Suppressor macrophage treated with lipopolysaccharide for 1 hour (primary cell): ENCODE measurements around the gene MRPL55.

Source experiments
- DNase-seq, 3 donors: peaks; one replicate each; pipeline ENCODE4 v3.0.0-alpha.2; 2020 to 2022

The MRPL55 gene

GRCh38 chr1:228109073-228109961, at the start of gene MRPL55:
TSS of gene MRPL55 (minus strand) at chr1:228109299. CDS start at chr1:228108260, 1,039 bp downstream.
- DNase-seq: peak; percentile 98 to 99 (median 99)

- DNase-seq: no peak
Observed at GRCh38 chr1:228158151-228159007, 49.3 kb upstream of the MRPL55 start.

DNA sequence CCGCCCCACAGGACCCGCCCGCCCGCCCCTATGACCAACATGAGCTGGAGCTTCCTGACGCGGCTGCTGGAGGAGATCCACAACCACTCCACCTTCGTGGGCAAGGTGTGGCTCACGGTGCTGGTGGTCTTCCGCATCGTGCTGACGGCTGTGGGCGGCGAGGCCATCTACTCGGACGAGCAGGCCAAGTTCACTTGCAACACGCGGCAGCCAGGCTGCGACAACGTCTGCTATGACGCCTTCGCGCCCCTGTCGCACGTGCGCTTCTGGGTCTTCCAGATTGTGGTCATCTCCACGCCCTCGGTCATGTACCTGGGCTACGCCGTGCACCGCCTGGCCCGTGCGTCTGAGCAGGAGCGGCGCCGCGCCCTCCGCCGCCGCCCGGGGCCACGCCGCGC, 48.6 kb upstream of the MRPL55 start:
- no peak for DNase-seq

DNA sequence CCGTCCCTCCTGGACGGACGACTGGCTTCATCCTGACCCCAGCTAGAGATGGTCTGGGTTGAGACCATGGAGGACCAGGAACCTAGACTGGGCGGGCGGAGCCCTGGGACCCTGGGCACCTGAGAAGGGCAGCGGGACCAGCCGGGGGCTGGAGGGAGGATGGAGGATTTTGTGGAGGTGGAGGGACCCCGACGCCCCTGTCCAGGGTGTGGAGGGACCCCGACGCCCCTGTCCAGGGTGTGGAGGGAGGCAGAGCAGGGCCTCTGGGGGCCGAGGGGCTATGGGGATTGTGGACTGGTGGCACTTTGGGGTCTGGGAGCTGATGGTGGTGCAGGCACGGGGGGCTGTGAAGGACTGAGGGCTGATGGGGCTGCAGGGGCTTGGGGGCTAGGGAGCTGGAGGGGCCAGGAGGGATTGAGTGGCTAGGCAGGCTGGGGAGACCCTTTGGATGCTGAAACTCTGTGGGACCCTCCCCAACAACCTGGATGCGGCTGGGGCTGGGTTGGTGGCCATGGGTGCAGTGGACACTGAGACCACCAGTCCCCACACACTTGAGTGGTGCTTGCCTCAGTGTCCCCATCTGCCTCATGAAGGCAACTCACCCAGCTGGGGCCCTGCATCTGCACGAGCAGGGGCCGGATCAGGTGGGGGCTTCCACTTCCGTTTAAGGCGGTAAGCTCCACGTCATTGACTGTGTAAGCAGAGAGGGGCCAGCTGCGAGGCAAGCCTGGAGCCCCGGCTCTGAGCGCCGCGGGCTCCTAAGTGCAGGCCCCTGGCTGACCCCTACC, 48.0 kb upstream of the MRPL55 start:
- no peak for DNase-seq

GRCh38 chr1:228156515-228156881, 47.4 kb upstream of the MRPL55 start:
- no peak for DNase-seq

DNA sequence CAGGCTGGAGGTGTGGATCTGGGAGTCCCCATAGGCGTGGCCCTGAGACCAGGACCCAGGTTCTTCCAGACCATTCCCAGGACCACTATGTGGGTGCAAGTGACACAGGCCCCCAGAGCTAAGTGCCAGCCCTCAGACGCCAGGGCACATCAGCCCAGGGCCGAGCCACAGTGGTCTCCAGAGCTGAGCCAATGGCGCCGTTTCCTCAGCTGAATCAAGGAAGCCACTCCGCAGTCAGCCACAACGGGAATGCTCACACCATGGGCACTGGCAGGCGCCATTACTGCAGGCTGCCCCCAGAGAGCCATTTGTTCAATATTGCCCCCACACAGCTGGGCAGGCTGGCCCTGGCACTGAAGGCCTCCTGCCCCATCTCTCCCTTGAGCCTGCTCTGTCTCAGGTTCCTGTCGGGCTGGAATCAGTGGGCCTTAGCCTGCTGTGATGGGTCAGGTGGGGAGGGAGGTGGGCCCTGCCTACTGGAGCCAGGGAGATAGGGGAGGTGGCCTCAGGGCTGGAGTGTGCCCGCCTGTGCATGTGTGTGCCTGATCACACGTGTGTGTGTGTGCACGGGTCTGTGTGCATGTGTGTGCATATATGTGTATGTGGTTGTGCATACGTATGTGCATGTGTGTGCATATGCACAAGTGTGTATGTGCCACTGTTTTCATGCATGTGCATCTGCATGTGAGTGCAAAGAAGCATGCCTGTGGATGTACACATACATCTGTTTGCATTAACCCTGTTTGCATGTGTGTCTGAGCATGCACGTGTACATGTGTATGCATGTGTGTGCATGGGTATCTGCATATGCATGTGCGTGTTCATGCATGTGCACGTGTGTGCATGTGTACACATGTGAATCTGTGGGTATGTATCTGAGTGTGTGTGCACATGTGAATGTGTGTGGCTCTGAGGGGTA, 46.8 kb upstream of the MRPL55 start:
- no peak for DNase-seq

GRCh38 chr1:228154670-228155571, 45.8 kb upstream of the MRPL55 start:
- DNase-seq: no peak

- no peak for DNase-seq
Observed at GRCh38 chr1:228154021-228154669, 45.0 kb upstream of the MRPL55 start.

DNA sequence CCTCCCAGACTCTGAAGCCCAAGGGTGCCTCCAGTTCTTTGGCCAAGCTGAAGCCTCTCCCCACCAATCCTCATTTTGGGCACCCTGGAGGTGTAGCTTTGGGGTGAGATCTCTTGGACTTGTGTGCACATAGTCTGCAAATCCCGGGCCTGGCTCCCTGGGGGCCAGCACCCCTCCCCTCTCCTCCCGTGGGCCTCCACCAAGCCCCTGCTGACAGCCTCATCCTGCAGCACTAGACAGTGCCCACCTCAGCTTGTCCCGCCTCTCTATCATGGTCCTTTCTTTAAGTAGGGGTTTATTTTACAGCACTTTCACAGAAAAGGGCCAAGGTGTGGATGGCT, 43.8 kb upstream of the MRPL55 start:
- no peak for DNase-seq

GRCh38 chr1:228152097-228152917, 43.2 kb upstream of the MRPL55 start:
- no peak for DNase-seq

DNA sequence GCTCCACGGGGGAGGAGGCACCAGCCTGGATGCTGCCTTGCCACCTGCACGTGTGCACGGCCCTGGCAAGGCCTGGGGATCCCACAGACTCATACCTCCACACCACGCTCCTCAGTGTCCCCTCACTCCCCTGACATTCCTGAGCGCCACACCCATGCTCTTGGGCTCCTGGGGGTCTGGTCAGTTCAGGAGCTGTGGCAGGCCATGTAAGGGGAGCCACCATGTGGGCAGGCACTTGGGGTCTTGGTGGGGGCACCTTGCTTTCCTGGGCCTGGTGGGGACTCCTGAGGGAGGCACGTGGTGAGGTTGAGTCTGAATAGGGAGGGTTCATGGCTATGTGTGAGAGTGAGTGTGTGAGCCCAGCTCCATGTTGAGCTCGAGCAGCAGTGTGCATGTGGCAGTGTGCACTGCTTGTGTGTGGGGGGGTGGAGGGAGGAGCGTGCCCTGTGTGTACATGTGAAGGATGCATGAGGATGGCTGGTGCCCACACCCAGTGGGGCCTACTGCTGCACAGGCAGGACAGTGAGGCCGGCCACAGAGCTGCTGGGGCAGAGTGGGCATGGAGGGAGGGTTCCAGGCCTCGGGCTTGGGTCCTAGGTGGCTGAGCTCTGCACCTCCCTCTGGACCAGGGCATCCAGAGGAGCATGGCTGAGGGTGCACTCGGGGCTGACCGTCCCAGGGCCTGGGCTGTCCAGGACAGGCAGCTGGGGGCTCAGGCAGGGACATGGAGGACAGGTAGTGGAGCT, 42.3 kb upstream of the MRPL55 start:
- DNase-seq: no peak

- no peak for DNase-seq
Observed at GRCh38 chr1:228150461-228151179, 41.5 kb upstream of the MRPL55 start.

DNA sequence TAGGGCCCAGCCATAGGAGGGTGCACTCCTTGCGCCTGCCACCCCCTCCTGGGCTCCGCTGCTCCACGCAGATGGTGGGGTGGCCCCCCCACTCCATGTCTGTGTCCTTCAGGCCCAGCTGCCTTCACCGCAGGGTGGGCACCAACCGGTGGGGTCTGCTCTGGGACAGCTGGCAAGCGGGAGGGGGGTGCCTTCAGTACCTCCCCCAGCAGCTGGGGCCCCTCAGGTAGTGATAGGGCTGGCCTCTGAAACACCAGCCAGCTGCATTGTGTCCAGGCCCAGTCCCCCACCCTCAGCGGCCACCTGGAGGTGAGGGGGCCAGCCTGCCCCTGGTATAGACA, 41.0 kb upstream of the MRPL55 start:
- no peak for DNase-seq

- no peak for DNase-seq
Observed at GRCh38 chr1:228149406-228150119, 40.5 kb upstream of the MRPL55 start, which contains the start of gene GJC2. TSS of gene GJC2 (plus strand) at chr1:228149930. CDS start at chr1:228157759, 7,829 bp downstream.

DNA sequence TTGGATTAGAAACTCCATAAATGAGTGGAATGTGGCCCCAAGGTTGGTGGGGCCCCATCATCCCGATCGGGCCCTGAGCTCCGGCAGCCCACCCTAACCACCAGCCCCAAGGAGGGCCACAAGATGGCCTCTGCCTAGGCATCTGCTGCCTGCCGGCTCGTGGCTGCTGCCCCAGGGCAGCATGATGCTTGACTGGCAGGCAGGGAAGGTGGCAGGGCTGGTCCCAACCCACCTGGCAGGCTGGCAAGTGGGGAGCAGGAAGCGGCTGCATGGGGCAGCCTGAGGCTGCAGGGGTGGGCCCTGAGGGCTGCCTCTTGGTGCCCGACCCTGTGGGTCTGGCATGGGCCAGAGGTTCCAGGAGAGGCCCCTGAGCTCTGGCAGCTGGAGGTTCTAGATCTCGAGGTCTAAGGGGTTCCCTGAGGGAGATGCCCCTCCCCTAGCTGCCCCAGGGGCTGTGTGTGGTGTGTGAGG, 39.9 kb upstream of the MRPL55 start:
- no peak for DNase-seq

DNA sequence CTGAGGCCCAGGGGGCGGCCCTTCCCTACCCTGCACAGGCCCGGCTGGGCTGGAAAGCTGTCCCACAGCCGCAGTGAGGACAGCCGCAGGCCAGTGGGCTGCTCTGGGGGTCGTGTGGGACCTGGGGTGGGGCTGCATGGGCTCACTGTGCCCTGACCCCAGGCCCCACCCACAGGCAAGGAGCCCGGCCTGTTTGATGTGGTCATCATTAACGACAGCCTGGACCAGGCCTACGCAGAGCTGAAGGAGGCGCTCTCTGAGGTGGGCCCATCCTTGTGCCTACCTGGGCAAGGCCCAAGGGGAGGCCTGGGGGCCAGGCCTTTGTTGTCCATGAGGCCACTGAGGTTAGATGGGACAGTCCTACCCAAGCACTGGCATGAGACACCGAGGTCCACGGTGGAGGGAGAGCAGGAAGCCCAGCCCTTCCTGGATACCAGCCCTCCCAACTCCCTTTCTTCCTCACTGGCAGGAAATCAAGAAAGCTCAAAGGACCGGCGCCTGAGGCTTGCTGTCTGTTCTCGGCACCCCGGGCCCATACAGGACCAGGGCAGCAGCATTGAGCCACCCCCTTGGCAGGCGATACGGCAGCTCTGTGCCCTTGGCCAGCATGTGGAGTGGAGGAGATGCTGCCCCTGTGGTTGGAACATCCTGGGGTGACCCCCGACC, 39.2 kb upstream of the MRPL55 start:
- no peak for DNase-seq

GRCh38 chr1:228147768-228148167, 38.7 kb upstream of the MRPL55 start:
- no peak for DNase-seq
